HT1080 (cell line): ENCODE results near the gene SLC13A3. TPM values are rescaled to one million over a fixed set of nuclear protein-coding genes. Genes with fewer than 3 reads are reported as not detected.

Experiments used
- DNase-seq: peaks from one replicate; pipeline ENCODE4 v3.0.0-alpha.2; 2015; ENCODE audit warnings: low read depth
- polyA plus RNA-seq, 2 experiments: library from polyadenylated mRNA; depleted of rRNA; stranded (reverse); fragments of >200 nt; gene quantifications; 2 replicates each; pipeline ENCODE4 v1.2.3, GENCODE V29; 2015
- total RNA-seq: library from RNA; depleted of rRNA; stranded (reverse); fragments of >200 nt; shearing (Covaris generic); gene quantifications from 2 replicates; pipeline ENCODE4 v1.2.3, GENCODE V29; 2014; rRNA removed

The SLC13A3 gene, protein sequence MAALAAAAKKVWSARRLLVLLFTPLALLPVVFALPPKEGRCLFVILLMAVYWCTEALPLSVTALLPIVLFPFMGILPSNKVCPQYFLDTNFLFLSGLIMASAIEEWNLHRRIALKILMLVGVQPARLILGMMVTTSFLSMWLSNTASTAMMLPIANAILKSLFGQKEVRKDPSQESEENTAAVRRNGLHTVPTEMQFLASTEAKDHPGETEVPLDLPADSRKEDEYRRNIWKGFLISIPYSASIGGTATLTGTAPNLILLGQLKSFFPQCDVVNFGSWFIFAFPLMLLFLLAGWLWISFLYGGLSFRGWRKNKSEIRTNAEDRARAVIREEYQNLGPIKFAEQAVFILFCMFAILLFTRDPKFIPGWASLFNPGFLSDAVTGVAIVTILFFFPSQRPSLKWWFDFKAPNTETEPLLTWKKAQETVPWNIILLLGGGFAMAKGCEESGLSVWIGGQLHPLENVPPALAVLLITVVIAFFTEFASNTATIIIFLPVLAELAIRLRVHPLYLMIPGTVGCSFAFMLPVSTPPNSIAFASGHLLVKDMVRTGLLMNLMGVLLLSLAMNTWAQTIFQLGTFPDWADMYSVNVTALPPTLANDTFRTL
- not detected in 2 replicates for total RNA-seq
- polyA plus RNA-seq (2015; cell fraction: cytosol; rRNA removed), result not detected in 2 replicates
- 0.07 TPM in 1 of 2 replicates, not detected in the other for polyA plus RNA-seq (2015; cell fraction: nucleus; rRNA removed)

DNA sequence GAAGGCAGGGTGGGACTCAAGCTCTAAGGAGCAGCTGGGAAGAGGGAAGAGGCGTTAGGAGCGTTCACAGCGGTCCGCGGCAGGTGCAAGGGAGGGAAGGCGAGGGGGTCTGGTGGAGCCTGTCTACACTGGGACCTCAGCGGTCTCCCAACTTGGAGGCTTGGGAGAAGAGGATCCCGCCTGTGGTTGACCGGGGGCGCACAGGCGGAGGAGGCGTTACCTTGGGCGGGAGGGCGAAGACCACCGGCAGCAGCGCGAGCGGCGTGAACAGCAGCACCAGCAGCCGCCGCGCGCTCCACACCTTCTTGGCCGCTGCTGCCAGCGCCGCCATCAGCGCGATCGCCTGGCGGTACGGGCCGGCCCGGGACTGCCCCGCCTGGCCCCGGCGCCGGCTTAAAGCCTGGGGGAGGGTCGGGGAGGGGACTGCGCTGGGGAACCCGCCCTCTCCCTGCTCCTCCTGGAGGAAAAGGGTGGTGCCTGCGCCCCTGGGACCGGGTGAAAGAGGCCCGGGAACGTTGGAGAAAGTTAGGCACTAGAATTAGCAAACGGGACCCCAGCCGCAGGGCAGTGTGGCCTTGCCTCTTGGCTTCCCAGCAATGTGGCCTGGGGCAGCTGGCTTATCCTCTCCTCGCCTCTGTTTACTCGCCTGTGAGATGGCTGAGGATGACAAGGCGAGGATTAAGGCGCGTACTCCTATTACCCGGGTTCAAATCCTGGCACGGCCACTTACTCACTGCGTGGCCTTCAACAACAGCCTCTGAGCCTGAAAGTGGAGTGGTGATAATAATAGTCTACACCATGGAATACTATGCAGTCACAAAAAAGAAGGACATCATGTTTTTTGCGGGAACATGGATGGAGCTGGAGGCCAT lies at the start of gene SLC13A3:
SLC13A3 (minus strand) TSS at position 369 of the 872 bp plus-strand sequence; CDS start at position 331, 38 bp downstream.
- DNase-seq, result no peak

DNA sequence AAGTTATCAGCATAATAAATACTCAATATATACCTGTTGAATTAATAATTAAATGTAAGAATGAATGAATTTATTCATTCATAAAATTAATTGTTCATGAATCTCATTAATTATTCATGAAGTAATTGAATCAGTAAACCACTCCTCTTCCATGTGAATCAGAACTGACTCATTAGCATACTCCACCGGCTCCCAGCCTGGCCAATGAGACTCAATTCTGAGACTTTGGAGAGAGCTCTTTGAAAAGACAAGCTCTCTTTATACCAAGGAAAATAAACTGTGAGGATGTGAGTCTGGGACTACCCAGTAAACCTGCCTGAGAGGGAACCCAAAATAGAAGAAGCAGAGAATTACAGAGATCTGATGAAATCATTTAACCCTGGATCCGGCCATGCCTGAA lies 49.8 kb upstream of the SLC13A3 start:
- no peak for DNase-seq

GRCh38 chr20:46700481-46700880 lies 49.2 kb upstream of the SLC13A3 start:
- DNase-seq, result no peak

DNA sequence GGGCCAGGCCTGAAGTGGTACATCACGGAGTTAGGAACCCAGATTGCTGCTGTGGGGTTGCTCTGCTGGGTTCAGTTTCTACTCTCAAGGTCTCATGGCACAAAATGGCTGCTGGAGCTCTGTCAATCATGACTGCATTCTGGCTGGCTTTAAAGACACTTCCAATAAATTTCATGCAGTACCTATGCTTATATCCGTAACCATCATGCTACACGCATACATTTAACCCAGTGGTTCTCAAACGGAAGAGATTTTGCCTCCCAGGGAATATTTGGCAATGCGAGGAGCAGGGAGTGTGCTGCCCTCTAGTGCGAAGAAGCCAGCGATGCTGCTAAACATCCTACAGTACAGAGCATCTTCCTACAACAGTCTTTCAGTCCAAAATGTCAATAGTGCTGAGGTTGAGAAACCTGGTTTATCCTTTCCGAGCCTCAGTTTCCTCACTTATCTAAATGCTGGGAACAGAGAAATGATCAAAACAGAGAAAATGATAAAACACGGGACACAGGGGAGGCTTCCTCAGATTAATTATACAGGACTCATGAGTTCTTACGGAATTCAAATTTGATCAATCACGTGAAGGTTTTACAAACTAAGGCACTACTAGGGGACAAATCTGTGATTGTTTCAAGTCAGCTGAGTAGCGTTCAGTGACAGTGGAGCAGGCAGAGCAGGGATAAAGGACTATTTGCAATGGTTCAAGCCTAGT lies 48.5 kb upstream of the SLC13A3 start:
- DNase-seq, result peak; percentile 22

- no peak for DNase-seq
Measured at GRCh38 chr20:46698788-46699187, 47.5 kb upstream of the SLC13A3 start.

- DNase-seq, result no peak
Measured at GRCh38 chr20:46696791-46697279, 45.6 kb upstream of the SLC13A3 start.

DNA sequence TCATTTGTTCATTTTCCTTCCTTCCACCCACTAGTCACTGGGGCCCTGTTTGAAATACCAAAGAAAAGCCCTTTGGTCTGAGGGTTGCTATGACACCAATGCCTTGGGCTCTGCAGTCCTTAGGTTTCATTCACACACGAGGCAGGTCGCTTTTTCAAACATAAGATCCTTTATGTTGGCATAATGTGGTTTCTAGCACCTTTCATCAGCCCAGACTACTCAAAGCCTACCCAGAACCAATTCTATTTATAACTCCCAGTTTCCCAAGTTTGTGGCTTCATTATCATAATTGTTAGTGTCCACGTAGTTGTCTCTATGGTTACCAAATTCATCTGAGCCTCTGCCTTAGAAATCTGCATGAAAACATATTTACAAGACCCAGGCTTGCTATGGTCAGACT lies 44.6 kb upstream of the SLC13A3 start:
- DNase-seq, result no peak

DNA sequence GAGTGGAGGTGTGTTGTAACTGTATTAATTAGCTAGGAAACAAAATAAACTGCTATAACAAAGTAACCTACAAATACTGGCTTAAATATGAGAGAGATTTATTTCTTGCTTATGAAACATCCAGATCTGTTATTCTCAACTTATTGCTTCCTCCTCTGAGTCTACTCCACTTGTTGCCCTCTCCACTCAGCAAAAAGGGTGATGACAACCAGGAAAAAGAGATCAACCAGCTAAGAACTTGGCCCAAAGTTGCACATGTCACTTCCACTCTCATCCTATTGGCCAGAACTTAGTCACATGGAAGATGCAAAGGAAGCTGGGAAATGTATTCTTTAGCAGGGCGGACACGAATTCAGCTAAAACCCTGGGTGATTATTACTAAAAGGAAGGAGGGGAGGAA lies 43.2 kb upstream of the SLC13A3 start:
- peak; percentile 31 for DNase-seq

- no peak for DNase-seq
Measured at GRCh38 chr20:46691196-46691595, 39.9 kb upstream of the SLC13A3 start.

DNA sequence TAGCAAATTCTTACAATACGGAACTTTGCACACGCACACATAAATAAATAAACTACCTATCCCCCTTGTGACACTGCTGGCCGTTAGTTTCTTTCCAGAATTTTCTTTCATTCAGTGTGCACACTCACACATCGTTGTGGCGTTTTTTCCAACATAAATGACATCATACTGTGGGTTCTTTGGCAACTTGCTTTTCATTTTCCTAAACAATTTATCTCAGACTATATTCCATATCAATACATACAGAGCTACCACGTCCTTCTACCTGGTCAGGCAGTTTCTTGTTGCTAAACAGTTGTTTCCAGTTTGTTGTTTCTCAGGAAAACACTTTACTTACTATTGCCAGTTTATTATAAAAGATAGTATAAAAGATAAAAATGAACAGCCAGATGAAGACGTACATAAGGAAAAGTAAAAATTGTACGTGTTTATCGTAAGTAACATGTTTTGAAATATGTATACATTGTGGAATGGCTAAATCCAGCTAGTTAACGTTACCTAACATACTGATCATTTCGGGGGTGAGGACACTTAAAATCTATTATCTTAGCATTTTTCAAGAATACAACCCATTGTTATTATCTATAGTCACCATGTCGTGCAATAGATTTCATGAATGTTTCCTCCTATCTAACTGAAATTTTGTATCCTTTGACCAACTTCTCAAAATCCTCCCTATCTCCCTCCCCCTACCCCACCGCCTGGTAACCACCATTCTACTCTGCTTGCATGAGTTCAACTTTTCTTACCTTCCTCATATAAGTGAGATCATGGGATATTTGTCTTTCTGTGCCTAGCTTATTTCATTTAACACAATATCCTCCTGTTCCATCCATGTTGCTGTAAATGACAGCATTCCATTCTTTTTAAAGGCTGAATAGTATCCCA lies 39.2 kb upstream of the SLC13A3 start:
- no peak for DNase-seq

GRCh38 chr20:46689754-46690085 lies 38.5 kb upstream of the SLC13A3 start:
- no peak for DNase-seq

- DNase-seq, result peak; percentile 100
Measured at GRCh38 chr20:46689082-46689753, 38.0 kb upstream of the SLC13A3 start, which contains the start of gene TP53RK. TSS of gene TP53RK (minus strand) at chr20:46689444. CDS start at chr20:46689414, 30 bp downstream.

GRCh38 chr20:46688151-46689081 lies 37.2 kb upstream of the SLC13A3 start:
- DNase-seq, result no peak

DNA sequence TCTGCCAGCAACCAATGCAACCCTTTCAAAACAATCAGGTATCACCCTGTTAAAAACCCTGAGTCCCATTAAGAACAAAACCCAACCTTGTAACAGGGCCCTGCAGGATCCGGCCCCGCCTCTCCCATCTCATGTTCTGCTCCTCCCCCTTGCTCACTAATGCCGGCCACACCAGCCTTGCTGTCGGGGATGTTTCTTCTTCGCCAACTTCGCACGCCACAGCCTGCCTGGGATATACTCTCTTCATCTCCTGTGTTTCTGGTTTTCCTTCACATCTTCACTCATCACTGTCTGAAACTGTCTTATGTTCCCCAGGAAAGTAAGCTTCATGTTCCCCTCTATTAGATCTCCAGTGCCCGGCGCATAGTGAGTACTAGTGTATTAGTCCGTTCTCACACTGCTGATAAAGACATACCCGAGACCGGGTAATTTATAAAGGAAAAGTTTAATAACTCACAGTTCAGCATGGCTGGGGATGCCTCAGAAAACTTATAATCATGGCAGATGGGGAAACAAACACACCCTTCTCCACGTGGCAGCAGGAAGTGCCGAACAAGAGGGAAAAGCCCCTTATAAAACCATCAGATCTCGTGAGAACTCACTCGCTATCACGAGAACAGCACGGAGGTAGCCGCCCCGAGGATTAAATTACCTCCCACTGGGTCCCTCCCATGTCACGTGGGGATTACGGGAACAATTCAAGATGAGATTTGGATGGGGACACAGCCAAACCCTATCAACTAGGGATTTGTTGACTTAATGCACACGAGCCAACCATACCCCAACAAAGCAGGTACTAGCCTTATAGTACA lies 32.9 kb upstream of the SLC13A3 start:
- no peak for DNase-seq

- no peak for DNase-seq
Measured at GRCh38 chr20:46683668-46683938, 32.3 kb upstream of the SLC13A3 start.

DNA sequence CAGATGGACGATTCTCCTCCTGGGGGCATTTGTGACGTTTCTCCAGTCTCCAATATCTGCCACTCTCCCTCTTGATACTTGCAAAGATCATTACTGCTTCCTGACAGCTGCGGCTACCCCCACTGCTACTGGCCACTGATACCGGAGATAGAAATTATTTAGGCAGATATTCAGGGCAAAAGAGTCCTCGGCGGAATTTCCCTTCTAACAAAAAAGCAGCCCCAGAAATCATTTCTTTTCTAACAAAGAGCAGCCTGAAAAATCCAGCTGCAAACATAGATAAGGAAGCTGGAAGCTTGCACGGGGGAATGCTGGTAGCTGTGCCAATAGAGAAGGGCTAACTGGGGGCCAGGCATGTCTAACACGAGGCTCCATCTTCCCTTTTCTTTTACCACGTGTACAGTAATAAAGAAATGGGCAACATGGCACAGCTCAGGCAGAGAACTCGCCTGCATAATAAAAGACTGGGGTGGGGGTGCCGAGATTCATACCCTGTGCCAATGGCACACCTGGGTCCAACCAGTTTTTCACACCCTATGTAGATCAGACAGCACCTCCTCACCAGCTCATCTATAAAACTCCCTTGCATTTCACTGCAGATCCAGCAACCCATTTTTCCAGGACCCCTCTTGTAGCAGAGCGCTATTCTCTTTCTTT lies 31.9 kb upstream of the SLC13A3 start:
- no peak for DNase-seq
